Measurements from ENCODE around the gene RPH3AL.

Gene RPH3AL, protein sequence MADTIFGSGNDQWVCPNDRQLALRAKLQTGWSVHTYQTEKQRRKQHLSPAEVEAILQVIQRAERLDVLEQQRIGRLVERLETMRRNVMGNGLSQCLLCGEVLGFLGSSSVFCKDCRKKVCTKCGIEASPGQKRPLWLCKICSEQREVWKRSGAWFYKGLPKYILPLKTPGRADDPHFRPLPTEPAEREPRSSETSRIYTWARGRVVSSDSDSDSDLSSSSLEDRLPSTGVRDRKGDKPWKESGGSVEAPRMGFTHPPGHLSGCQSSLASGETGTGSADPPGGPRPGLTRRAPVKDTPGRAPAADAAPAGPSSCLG

GRCh38 chr17:352421-353212 lies at the start of gene RPH3AL:
TSS of gene RPH3AL (minus strand) at chr17:352807. CDS start at chr17:327543, 25,264 bp downstream.
- no peak for DNase-seq

DNA sequence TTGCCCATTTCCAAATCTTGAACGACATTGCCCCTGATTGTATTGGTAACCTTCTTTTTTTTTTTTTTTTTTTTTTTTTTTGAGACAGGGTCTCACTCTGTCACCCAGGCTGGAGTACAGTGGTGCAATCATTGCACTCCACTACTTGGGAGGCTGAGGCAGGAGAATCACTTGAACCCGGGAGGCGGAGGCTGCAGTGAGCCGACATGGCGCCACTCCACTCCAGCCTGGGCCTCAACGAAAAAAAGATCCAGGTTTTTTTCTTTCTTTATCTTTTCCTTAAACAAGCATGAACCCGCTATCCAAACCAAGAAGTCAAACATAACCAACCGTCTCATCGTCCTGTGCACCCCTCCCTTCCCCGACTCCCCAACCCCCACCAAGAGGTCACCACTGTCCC lies 47.6 kb upstream of the RPH3AL start:
- DNase-seq = no peak

DNA sequence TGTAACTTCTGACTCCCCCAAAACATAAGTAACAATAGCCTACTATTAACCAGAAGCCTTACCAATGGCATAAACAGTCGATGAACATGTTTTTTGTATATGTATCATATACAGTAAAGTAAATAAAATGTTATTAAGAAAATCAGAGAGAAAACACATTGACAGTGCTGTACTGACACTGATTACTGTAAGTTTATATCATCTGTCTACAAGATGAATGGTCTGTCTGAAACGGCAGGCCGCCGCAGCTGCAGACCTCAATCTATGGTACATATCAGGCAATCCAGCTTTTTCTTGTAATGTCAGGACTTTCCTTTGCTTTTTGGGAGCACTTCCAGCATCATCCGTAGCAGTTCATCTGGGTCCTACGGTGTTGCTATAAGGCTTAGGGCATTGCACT lies 44.2 kb upstream of the RPH3AL start:
- no peak for DNase-seq

DNA sequence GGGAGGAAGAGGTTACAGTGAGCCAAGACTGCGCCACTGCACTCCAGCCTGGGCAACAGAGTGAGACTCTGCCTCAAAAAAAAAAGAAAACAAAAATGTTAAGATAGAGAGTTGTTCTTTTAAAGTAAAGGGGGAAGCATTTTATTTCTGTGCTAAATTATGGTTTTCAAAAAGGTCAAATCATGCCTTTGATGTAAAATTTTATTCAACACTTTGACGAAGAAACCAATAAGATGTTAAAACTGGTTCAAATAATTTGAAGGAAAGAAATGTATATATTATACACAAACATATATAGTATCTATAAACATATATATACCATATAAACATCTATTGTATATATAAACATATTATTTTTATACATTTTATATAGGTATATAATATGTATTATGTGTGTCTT lies 43.4 kb upstream of the RPH3AL start:
- no peak for DNase-seq

GRCh38 chr17:395179-395578 lies 42.6 kb upstream of the RPH3AL start:
- no peak for DNase-seq

DNA sequence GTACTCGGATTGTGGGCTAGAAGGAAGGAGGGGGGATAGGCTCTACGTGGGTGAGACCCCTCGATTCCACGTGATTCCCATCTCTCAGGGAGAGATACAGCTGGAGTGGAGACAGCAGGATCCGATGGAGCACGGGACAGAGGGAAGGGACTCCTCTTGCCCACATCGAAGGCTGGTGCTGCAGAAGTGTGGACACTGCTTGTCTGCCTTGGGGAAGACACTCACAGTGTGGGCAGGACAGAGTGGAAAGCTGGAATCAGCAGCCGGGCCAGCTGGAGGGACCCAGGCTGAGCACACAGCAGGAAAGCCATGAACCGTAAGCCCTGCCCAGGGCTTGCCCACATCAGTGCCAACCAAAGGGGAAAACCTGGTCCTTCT lies 42.1 kb upstream of the RPH3AL start:
- DNase-seq = no peak

GRCh38 chr17:393806-394717 lies 41.5 kb upstream of the RPH3AL start:
- DNase-seq = no peak

DNA sequence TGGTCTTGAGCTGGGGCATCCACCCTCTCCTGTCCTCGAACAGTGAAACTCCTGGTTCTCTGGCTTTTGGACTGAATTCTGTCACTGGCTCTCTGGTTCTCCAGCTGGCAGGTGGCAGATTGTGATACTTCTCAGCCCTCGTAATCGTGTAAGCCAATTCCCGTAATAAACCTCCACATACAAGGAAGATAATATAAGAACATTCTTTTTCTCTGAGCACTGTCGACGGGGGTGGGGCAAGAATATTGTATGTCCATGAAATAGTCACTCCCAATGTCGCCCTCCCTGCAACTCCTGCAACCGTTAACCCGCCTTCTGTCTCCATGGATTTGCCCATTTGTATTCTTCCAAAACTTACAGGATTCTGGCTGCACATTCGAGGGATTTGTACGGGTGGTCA lies 39.2 kb upstream of the RPH3AL start:
- DNase-seq = no peak

DNA sequence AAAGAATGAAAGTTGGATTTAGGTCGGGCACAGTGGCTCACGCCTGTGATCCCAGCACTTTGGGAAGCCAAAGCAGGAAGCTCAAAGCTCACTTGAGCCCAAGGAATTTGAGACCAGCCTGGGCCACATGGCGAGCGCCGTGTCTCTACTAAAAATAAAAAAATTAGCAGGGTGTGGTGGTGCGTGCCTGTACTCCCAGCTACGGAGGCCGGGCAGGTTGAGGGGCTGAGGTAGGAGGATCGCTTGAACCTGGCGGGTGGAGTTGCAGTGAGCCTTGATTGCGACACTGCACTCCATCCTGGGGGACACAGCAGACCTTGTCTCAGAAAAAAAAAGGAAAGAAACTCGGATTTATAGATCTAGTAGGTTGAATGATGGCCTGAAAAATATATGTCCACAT lies 37.4 kb upstream of the RPH3AL start:
- no peak for DNase-seq

- no peak for DNase-seq
These were observed 35.5 kb upstream of the RPH3AL start for GRCh38 chr17:388087-388486.

- peak; percentile 61 for DNase-seq
These were observed 33.7 kb upstream of the RPH3AL start for GRCh38 chr17:386141-386876.

DNA sequence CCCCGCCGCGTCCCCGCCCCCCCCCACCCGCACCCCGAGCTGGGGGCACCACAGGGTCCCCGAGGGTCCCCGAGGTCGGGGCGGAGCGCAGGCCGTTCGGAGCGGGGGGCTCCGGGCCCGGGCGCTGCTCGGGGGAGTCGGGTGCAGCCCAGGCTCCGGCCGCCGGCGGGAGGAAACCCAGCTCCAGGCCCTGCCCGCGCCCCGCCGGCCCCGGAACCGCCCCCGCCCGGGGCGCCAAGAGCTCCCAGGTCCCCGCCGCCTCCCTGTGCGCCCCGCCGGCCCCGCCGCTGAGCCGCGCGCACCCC lies 33.2 kb upstream of the RPH3AL start:
- no peak for DNase-seq

GRCh38 chr17:385178-385835 lies 32.7 kb upstream of the RPH3AL start:
- no peak for DNase-seq

DNA sequence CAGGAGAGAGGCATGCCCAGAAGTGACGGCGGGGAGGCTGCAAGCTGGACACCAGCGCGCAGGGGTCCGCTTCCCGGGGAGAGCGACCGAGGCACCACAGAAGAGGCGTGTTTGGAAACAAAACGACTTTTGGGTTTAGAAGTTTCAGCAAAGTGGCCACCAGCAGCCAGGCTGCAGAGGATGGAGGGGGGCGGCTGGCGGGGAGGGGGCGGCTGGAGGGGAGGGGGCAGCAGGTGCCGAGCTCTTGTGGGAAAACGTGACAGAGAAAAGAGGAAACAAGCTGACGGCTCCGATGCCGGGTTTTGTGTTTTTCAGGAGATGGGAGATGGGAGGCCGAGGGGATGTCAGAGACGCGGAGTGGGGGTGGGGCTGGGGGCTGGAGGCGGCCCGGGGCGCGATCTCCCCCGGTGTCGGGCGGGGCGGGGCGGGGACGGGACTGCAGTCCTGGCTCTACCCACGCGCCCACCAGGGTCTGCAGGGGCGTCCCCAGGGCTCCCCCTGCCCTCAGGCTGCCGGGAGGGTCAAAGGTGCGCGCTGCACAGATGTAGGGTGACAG lies 32.1 kb upstream of the RPH3AL start:
- DNase-seq = no peak

DNA sequence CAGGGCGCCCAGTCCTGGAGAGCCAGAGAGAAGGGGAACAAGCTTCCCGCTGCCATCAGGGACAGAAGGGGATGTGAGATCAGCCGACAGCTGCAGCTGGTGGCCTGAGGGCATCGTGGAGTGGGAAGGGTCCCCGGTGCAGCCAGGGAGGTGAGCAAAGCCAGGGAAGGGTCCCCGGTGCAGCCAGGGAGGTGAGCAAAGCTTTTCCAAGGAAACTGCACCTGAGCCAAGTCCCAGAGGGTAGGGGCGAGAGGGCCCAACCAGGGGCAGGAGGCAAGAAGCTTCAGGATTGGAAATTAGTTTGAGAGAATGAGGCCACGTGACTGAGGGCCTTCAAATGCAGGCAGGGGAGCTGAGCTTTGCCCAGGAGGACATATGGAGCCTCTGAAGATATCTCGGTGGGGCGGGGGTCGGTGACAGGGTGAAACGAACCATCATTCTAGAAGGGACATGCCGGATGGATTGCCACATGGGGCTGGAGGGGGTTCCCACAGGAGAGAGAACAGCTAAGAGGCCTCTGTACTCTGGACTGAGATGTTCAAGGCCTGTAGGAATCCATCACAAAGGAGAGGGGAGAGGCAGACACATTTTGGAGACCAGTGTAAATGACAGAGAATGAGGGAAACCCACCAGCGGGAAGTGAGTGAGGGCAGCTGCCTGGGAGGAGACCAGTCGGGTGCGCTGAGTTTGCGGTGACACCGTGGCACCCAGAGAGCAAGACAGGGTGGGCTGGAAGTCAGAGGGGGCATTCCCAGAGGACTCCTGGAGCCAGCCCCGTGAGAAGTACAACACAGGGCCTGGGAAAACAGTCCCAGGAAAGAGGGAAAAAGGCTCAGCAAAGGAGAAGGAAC lies 31.4 kb upstream of the RPH3AL start:
- DNase-seq = no peak

GRCh38 chr17:382644-383533 lies 30.3 kb upstream of the RPH3AL start:
- no peak for DNase-seq

GRCh38 chr17:381941-382643 lies 29.5 kb upstream of the RPH3AL start:
- DNase-seq = no peak

GRCh38 chr17:381516-381915 lies 28.9 kb upstream of the RPH3AL start:
- no peak for DNase-seq
